WTC11 (cell line): Measurements from ENCODE around the gene PFKFB4. TPM values are rescaled to one million over a fixed set of nuclear protein-coding genes. Genes with fewer than 3 reads are reported as not detected.

ENCODE experiments used
- ATAC-seq: fragments of 200-7000 bp; cut with Tn5 transposase; 2 replicates; pipeline ENCODE4 v1.10.0; 2021; ENCODE audit warnings: mild to moderate bottlenecking, moderate library complexity
- CTCF ChIA-PET: fragments of 300-600 bp; sonication (Branson Sonifier 250); formaldehyde crosslinking; loops from one replicate; lab custom pipeline; 2021; ENCODE audit warnings: antibody characterized with exemption; lab: Charles Lee
- POLR2A ChIA-PET: fragments of 350-600 bp; sonication (Branson Sonifier 250); formaldehyde crosslinking; loops from one replicate; lab custom pipeline; 2021; ENCODE audit warnings: antibody characterized with exemption; lab: Charles Lee
- DNase-seq: peaks from one replicate; pipeline ENCODE4 v3.0.0; 2021; ENCODE audit warnings: low spot score
- H3K27ac Mint-ChIP-seq: 2 replicates; pipeline ENCODE4 v1.8.0; 2021; ENCODE audit warnings: mixed read lengths
- H3K27me3 Mint-ChIP-seq: 2 replicates; pipeline ENCODE4 v1.8.0; 2021; ENCODE audit warnings: low read depth, mild to moderate bottlenecking, moderate library complexity, mixed read lengths
- H3K36me3 Mint-ChIP-seq: 2 replicates; pipeline ENCODE4 v1.8.0; 2021; ENCODE audit warnings: mixed read lengths
- H3K4me1 Mint-ChIP-seq: 2 replicates; pipeline ENCODE4 v1.8.0; 2022; ENCODE audit warnings: mixed read lengths
- H3K4me3 Mint-ChIP-seq: 2 replicates; pipeline ENCODE4 v1.8.0; 2021; ENCODE audit warnings: mild to moderate bottlenecking, moderate library complexity, mixed read lengths
- H3K9me3 Mint-ChIP-seq: 2 replicates; pipeline ENCODE4 v1.8.0; 2021; ENCODE audit warnings: mixed read lengths
- AFF4 ChIP-seq: sonication (generic); formaldehyde crosslinking; IDR thresholded peaks from 2 replicates; pipeline ENCODE4 v1.8.1; 2023; ENCODE audit warnings: mild to moderate bottlenecking, missing genetic modification reagents, borderline replicate concordance
- ARID4B ChIP-seq: sonication (generic); formaldehyde crosslinking; IDR thresholded peaks from 2 replicates; pipeline ENCODE4 v1.8.0; 2023; ENCODE audit warnings: missing genetic modification reagents, mild to moderate bottlenecking, borderline replicate concordance
- ATF1 ChIP-seq: sonication (generic); formaldehyde crosslinking; IDR thresholded peaks from 2 replicates; pipeline ENCODE4 v1.8.1; 2023; ENCODE audit warnings: mild to moderate bottlenecking, moderate library complexity, missing genetic modification reagents
- CREM ChIP-seq: sonication (generic); formaldehyde crosslinking; IDR thresholded peaks from 2 replicates; pipeline ENCODE4 v1.8.1; 2022; ENCODE audit warnings: mild to moderate bottlenecking, missing genetic modification reagents, moderate library complexity
- E2F1 ChIP-seq: sonication (generic); formaldehyde crosslinking; IDR thresholded peaks from 2 replicates; pipeline ENCODE4 v1.8.0; 2022; ENCODE audit warnings: mild to moderate bottlenecking, missing genetic modification reagents
- ERG ChIP-seq: fragments of 250-450 bp; sonication (Bioruptor Pico); IDR thresholded peaks from 2 replicates; pipeline ENCODE4 v1.8.0; 2021; ENCODE audit warnings: mild to moderate bottlenecking
- GRHL2 ChIP-seq: fragments of 250-450 bp; sonication (Bioruptor Pico); IDR thresholded peaks from 2 replicates; pipeline ENCODE4 v1.8.0; 2022; ENCODE audit warnings: mild to moderate bottlenecking, moderate library complexity; ENCODE audit not compliant: insufficient replicate concordance, severe bottlenecking
- IRF2 ChIP-seq: sonication (generic); formaldehyde crosslinking; IDR thresholded peaks from 2 replicates; pipeline ENCODE4 v1.8.0; 2022; ENCODE audit warnings: low read depth, missing genetic modification reagents, borderline replicate concordance
- MLX ChIP-seq: sonication (generic); formaldehyde crosslinking; IDR thresholded peaks from 2 replicates; pipeline ENCODE4 v1.8.1; 2023; ENCODE audit warnings: mild to moderate bottlenecking, missing genetic modification reagents, moderate library complexity
- MXD4 ChIP-seq: fragments of 250-450 bp; sonication (Bioruptor Pico); IDR thresholded peaks from 2 replicates; pipeline ENCODE4 v1.8.0; 2021; ENCODE audit warnings: mild to moderate bottlenecking, moderate library complexity, borderline replicate concordance
- MYBL2 ChIP-seq: sonication (generic); formaldehyde crosslinking; IDR thresholded peaks from 2 replicates; pipeline ENCODE4 v1.8.1; 2023; ENCODE audit warnings: mild to moderate bottlenecking, moderate library complexity, missing genetic modification reagents
- NR2C2 ChIP-seq: sonication (generic); formaldehyde crosslinking; IDR thresholded peaks from 2 replicates; pipeline ENCODE4 v1.8.0; 2022; ENCODE audit warnings: mild to moderate bottlenecking, missing genetic modification reagents
- OVOL2 ChIP-seq: fragments of 250-450 bp; sonication (Bioruptor Pico); IDR thresholded peaks from 2 replicates; pipeline ENCODE4 v1.9.0; 2021; ENCODE audit warnings: mild to moderate bottlenecking, borderline replicate concordance
- SMAD3 ChIP-seq: sonication (generic); formaldehyde crosslinking; IDR thresholded peaks from 2 replicates; pipeline ENCODE4 v1.8.0; 2022; ENCODE audit warnings: missing genetic modification reagents, mild to moderate bottlenecking, borderline replicate concordance
- USF1 ChIP-seq: sonication (generic); formaldehyde crosslinking; IDR thresholded peaks from 2 replicates; pipeline ENCODE4 v1.8.0; 2022; ENCODE audit warnings: mild to moderate bottlenecking, missing genetic modification reagents
- ZNF121 ChIP-seq: sonication (generic); formaldehyde crosslinking; IDR thresholded peaks from 2 replicates; pipeline ENCODE4 v1.8.0; 2023; ENCODE audit warnings: missing genetic modification reagents
- ZNF512 ChIP-seq: sonication (generic); formaldehyde crosslinking; IDR thresholded peaks from 2 replicates; pipeline ENCODE4 v1.8.1; 2022; ENCODE audit warnings: missing genetic modification reagents, borderline replicate concordance
- total RNA-seq: library from RNA; stranded (reverse); gene quantifications from 3 replicates; pipeline ENCODE4 v1.2.3, GENCODE V29; 2021

The PFKFB4 gene
- total RNA-seq, 1 experiment from 2014 or later: 18.0 TPM

GRCh38 chr3:48500656-48501055 is 55.9 kb downstream of the PFKFB4 start (continued):
- TF ChIP-seq ARID4B (CRISPR knock-in tag) (no peak), GRHL2 (no peak), OVOL2 (CRISPR knock-in tag) (no peak)

- H3K27ac Mint-ChIP-seq: no peak overlapping the region
- H3K4me1 Mint-ChIP-seq: peaks cover 22% of the 10 kb centered on the region
- H3K9me3 Mint-ChIP-seq: peaks cover 2% of the 10 kb centered on the region
- ATAC-seq (no peak), DNase-seq (no peak)
- ChIA-PET CTCF (interaction anchor here (1.1 to 1.9 kb wide), 2 partner anchors 56 to 57 kb away, joined by 4 to 6 read pairs; no protein-coding TSS in a partner anchor), POLR2A (interaction anchor here (0.7 kb wide), 1 partner anchor 1524 kb away, joined by 8 read pairs; no protein-coding TSS in a partner anchor)
- no peaks in the 10 kb centered on the region for H3K27me3 Mint-ChIP-seq
- no peak overlapping the region for H3K4me3 Mint-ChIP-seq
- peaks cover 21% of the 10 kb centered on the region for H3K36me3 Mint-ChIP-seq
- TF ChIP-seq MXD4: no peak
- peak; percentile 79; the same call in 1 of the 2 replicates for TF ChIP-seq ZNF121 (CRISPR knock-in tag)
Observed at GRCh38 chr3:48493203-48493501, 63.5 kb downstream of the PFKFB4 start.

GRCh38 chr3:48492461-48493202 is 64.0 kb downstream of the PFKFB4 start:
- ChIA-PET CTCF (interaction anchor here (0.6 to 1.9 kb wide), 2 partner anchors 20 to 56 kb away, joined by 3 to 6 read pairs; no protein-coding TSS in a partner anchor), POLR2A (no interaction called here)
- no peak for ATAC-seq
- no peaks in the 10 kb centered on the region for H3K27me3 Mint-ChIP-seq
- H3K4me1 Mint-ChIP-seq: peaks cover 22% of the 10 kb centered on the region
- DNase-seq: no peak
- H3K4me3 Mint-ChIP-seq: no peak overlapping the region
- peaks cover 21% of the 10 kb centered on the region for H3K36me3 Mint-ChIP-seq
- H3K9me3 Mint-ChIP-seq: 0 out of 2 replicates have a peak, but pooled peaks cover 3% of the 10 kb centered on the region
- no peak overlapping the region for H3K27ac Mint-ChIP-seq
- TF ChIP-seq ERG (no peak), MLX (no peak), MYBL2 (no peak), CREM (CRISPR knock-in tag) (no peak), GRHL2 (no peak), ZNF512 (CRISPR knock-in tag) (no peak), IRF2 (CRISPR knock-in tag) (no peak), SMAD3 (CRISPR knock-in tag) (no peak), NR2C2 (no peak), AFF4 (CRISPR knock-in tag) (no peak), E2F1 (CRISPR knock-in tag) (no peak), USF1 (CRISPR knock-in tag) (no peak), ATF1 (CRISPR knock-in tag) (no peak)
